WTC11 (cell line): ENCODE results near the gene TTC39A. TPM values are rescaled to one million over a fixed set of nuclear protein-coding genes. Genes with fewer than 3 reads are reported as not detected.

Source experiments
- ATAC-seq: fragments of 200-7000 bp; cut with Tn5 transposase; 2 replicates; pipeline ENCODE4 v1.10.0; 2021; ENCODE audit warnings: mild to moderate bottlenecking, moderate library complexity
- CTCF ChIA-PET: fragments of 300-600 bp; sonication (Branson Sonifier 250); formaldehyde crosslinking; loops from one replicate; lab custom pipeline; 2021; ENCODE audit warnings: antibody characterized with exemption; lab: Charles Lee
- POLR2A ChIA-PET: fragments of 350-600 bp; sonication (Branson Sonifier 250); formaldehyde crosslinking; loops from one replicate; lab custom pipeline; 2021; ENCODE audit warnings: antibody characterized with exemption; lab: Charles Lee
- DNase-seq: peaks from one replicate; pipeline ENCODE4 v3.0.0; 2021; ENCODE audit warnings: low spot score
- H3K27ac Mint-ChIP-seq: 2 replicates; pipeline ENCODE4 v1.8.0; 2021; ENCODE audit warnings: mixed read lengths
- H3K27me3 Mint-ChIP-seq: 2 replicates; pipeline ENCODE4 v1.8.0; 2021; ENCODE audit warnings: low read depth, mild to moderate bottlenecking, moderate library complexity, mixed read lengths
- H3K36me3 Mint-ChIP-seq: 2 replicates; pipeline ENCODE4 v1.8.0; 2021; ENCODE audit warnings: mixed read lengths
- H3K4me1 Mint-ChIP-seq: 2 replicates; pipeline ENCODE4 v1.8.0; 2022; ENCODE audit warnings: mixed read lengths
- H3K4me3 Mint-ChIP-seq: 2 replicates; pipeline ENCODE4 v1.8.0; 2021; ENCODE audit warnings: mild to moderate bottlenecking, moderate library complexity, mixed read lengths
- H3K9me3 Mint-ChIP-seq: 2 replicates; pipeline ENCODE4 v1.8.0; 2021; ENCODE audit warnings: mixed read lengths
- CREB1 ChIP-seq: sonication (generic); formaldehyde crosslinking; IDR thresholded peaks from 2 replicates; pipeline ENCODE4 v1.8.0; 2023; ENCODE audit warnings: mild to moderate bottlenecking, missing genetic modification reagents
- ETV6 ChIP-seq: sonication (generic); formaldehyde crosslinking; IDR thresholded peaks from 2 replicates; pipeline ENCODE4 v1.8.1; 2022; ENCODE audit warnings: mild to moderate bottlenecking, missing genetic modification reagents
- FOXK1 ChIP-seq: sonication (generic); formaldehyde crosslinking; IDR thresholded peaks from 2 replicates; pipeline ENCODE4 v1.8.0; 2022; ENCODE audit warnings: mild to moderate bottlenecking, moderate library complexity, missing genetic modification reagents
- NFE2L1 ChIP-seq: sonication (generic); formaldehyde crosslinking; IDR thresholded peaks from 2 replicates; pipeline ENCODE4 v1.8.1; 2023; ENCODE audit warnings: missing genetic modification reagents
- NR2C2 ChIP-seq: sonication (generic); formaldehyde crosslinking; IDR thresholded peaks from 2 replicates; pipeline ENCODE4 v1.8.0; 2022; ENCODE audit warnings: mild to moderate bottlenecking, missing genetic modification reagents
- RELA ChIP-seq: sonication (generic); formaldehyde crosslinking; IDR thresholded peaks from 2 replicates; pipeline ENCODE4 v1.8.1; 2022; ENCODE audit warnings: missing genetic modification reagents, mild to moderate bottlenecking, borderline replicate concordance
- TEAD4 ChIP-seq: sonication (generic); formaldehyde crosslinking; IDR thresholded peaks from 2 replicates; pipeline ENCODE4 v1.8.0; 2022; ENCODE audit warnings: mild to moderate bottlenecking, missing genetic modification reagents
- ZNF121 ChIP-seq: sonication (generic); formaldehyde crosslinking; IDR thresholded peaks from 2 replicates; pipeline ENCODE4 v1.8.0; 2023; ENCODE audit warnings: missing genetic modification reagents
- total RNA-seq: library from RNA; stranded (reverse); gene quantifications from 3 replicates; pipeline ENCODE4 v1.2.3, GENCODE V29; 2021
- TF ChIP-seq, protein P1 (sequence below): sonication (generic); formaldehyde crosslinking; IDR thresholded peaks from 2 replicates; pipeline ENCODE4 v1.8.0; 2022; ENCODE audit warnings: mild to moderate bottlenecking, missing genetic modification reagents
- TF ChIP-seq, protein P2 (sequence below): fragments of 250-450 bp; sonication (Bioruptor Pico); IDR thresholded peaks from 2 replicates; pipeline ENCODE4 v1.9.0; 2021; ENCODE audit warnings: mild to moderate bottlenecking
- TF ChIP-seq, protein P3 (sequence below): sonication (generic); formaldehyde crosslinking; IDR thresholded peaks from 2 replicates; pipeline ENCODE4 v1.8.1; 2023; ENCODE audit warnings: mild to moderate bottlenecking, moderate library complexity, missing genetic modification reagents
- TF ChIP-seq, protein P4 (sequence below): sonication (generic); formaldehyde crosslinking; IDR thresholded peaks from 2 replicates; pipeline ENCODE4 v1.8.1; 2023; ENCODE audit warnings: mild to moderate bottlenecking, missing genetic modification reagents
- TF ChIP-seq, protein P5 (sequence below): sonication (generic); formaldehyde crosslinking; IDR thresholded peaks from 2 replicates; pipeline ENCODE4 v1.8.1; 2023; ENCODE audit warnings: mild to moderate bottlenecking, missing genetic modification reagents, moderate library complexity
- TF ChIP-seq, protein P6 (sequence below): fragments of 250-450 bp; sonication (Bioruptor Pico); IDR thresholded peaks from 2 replicates; pipeline ENCODE4 v1.9.0; 2021; ENCODE audit warnings: mild to moderate bottlenecking, borderline replicate concordance
- TF ChIP-seq, protein P7 (sequence below): fragments of 200-600 bp; IDR thresholded peaks from 2 replicates; pipeline ENCODE4 v1.8.0; 2022; ENCODE audit warnings: antibody characterized with exemption
- TF ChIP-seq, protein P8 (sequence below): fragments of 250-450 bp; sonication (Bioruptor Pico); IDR thresholded peaks from 2 replicates; pipeline ENCODE4 v1.8.0; 2021; ENCODE audit warnings: mild to moderate bottlenecking

Gene TTC39A
- total RNA-seq, 1 experiment from 2014 or later: 3.4 TPM

DNA sequence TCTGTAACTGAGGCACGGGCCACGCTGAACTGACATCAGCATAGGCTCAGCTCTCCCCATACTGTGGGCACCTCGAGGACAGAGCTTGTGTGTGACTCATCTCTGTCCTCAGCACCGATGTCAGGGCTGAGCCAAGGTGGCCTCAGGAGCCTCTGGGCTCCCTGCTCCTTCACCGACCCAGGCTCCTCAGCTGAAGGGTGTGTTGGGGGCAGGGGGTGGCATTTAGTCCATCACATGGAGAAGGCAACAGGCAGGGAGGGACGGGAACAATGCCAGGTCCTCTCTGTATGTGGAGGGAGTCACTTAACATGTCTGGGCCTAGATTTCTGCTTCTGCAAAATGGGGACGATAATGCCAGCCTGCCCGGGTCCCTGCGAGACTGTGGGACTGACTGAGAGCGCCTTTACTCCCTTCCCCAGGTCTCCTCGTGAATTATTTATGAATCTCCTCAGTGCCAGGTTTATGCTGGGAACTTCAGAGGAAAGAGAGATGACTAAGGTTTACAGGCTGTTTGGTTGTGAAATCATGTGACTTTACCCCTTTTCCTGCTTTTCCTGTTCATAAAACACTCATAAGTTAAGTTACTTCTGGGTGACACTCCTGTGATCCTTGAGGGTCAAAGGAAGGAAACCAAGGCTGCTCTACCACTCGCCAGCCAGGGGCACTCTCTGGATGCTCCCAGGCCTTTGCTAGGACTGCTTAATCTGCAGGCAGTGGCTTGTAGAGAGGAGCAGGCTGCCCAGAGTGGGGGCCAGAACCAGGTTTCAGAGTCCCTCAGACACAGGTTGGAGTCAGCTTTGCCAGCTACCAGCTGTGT, 16.2 kb downstream of the TTC39A start (continued):
- TF ChIP-seq, protein P1, sequence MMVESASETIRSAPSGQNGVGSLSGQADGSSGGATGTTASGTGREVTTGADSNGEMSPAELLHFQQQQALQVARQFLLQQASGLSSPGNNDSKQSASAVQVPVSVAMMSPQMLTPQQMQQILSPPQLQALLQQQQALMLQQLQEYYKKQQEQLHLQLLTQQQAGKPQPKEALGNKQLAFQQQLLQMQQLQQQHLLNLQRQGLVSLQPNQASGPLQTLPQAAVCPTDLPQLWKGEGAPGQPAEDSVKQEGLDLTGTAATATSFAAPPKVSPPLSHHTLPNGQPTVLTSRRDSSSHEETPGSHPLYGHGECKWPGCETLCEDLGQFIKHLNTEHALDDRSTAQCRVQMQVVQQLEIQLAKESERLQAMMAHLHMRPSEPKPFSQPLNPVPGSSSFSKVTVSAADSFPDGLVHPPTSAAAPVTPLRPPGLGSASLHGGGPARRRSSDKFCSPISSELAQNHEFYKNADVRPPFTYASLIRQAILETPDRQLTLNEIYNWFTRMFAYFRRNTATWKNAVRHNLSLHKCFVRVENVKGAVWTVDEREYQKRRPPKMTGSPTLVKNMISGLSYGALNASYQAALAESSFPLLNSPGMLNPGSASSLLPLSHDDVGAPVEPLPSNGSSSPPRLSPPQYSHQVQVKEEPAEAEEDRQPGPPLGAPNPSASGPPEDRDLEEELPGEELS (CRISPR knock-in tag): no peak
- no peak for TF ChIP-seq NR2C2 (CRISPR knock-in tag)
- TF ChIP-seq, protein P2, sequence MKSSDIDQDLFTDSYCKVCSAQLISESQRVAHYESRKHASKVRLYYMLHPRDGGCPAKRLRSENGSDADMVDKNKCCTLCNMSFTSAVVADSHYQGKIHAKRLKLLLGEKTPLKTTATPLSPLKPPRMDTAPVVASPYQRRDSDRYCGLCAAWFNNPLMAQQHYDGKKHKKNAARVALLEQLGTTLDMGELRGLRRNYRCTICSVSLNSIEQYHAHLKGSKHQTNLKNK (CRISPR knock-in tag): no peak
- TF ChIP-seq, protein P3, sequence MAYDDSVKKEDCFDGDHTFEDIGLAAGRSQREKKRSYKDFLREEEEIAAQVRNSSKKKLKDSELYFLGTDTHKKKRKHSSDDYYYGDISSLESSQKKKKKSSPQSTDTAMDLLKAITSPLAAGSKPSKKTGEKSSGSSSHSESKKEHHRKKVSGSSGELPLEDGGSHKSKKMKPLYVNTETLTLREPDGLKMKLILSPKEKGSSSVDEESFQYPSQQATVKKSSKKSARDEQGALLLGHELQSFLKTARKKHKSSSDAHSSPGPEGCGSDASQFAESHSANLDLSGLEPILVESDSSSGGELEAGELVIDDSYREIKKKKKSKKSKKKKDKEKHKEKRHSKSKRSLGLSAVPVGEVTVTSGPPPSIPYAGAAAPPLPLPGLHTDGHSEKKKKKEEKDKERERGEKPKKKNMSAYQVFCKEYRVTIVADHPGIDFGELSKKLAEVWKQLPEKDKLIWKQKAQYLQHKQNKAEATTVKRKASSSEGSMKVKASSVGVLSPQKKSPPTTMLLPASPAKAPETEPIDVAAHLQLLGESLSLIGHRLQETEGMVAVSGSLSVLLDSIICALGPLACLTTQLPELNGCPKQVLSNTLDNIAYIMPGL (CRISPR knock-in tag): no peak
- no peak for TF ChIP-seq NFE2L1 (CRISPR knock-in tag)
- TF ChIP-seq CREB1: no peak
- TF ChIP-seq RELA (CRISPR knock-in tag): no peak
- no peak for TF ChIP-seq ETV6 (CRISPR knock-in tag)
- TF ChIP-seq ZNF121: no peak
- TF ChIP-seq, protein P4, sequence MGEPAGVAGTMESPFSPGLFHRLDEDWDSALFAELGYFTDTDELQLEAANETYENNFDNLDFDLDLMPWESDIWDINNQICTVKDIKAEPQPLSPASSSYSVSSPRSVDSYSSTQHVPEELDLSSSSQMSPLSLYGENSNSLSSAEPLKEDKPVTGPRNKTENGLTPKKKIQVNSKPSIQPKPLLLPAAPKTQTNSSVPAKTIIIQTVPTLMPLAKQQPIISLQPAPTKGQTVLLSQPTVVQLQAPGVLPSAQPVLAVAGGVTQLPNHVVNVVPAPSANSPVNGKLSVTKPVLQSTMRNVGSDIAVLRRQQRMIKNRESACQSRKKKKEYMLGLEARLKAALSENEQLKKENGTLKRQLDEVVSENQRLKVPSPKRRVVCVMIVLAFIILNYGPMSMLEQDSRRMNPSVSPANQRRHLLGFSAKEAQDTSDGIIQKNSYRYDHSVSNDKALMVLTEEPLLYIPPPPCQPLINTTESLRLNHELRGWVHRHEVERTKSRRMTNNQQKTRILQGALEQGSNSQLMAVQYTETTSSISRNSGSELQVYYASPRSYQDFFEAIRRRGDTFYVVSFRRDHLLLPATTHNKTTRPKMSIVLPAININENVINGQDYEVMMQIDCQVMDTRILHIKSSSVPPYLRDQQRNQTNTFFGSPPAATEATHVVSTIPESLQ (CRISPR knock-in tag): no peak
- TF ChIP-seq, protein P5, sequence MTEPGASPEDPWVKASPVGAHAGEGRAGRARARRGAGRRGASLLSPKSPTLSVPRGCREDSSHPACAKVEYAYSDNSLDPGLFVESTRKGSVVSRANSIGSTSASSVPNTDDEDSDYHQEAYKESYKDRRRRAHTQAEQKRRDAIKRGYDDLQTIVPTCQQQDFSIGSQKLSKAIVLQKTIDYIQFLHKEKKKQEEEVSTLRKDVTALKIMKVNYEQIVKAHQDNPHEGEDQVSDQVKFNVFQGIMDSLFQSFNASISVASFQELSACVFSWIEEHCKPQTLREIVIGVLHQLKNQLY (CRISPR knock-in tag): no peak
- TF ChIP-seq TEAD4: no peak

DNA sequence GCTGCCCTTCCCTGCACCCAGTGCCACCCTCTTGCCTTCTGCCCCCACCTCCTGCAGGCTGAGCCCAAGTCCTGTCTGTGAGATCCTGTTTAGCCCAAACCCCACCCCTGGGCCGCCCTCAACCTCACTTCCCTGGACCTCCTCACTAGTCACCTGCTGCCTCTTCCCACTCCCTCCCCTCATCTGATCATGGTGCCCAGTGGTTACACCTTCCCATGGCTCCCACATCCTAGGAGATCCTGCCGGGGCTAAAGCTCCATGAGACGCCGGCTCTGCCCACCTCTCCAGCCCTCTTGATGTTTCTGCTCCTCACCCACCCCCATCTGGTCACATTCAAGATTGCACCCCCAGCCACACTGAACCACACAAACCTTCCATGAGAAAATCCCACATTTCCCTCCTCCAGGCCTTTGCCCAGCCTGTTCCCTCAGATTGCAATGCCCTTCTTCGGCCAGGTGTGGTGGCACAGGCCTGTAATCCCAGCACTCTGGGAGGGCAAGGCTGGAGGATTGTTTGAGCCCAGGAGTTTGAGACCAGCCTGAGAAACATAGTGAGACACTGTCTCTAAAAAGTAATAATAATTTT, 17.0 kb downstream of the TTC39A start:
- H3K27ac Mint-ChIP-seq: no peak overlapping the region
- POLR2A ChIA-PET: no interaction called here
- TF ChIP-seq FOXK1 (CRISPR knock-in tag): no peak
- TF ChIP-seq, protein P6, sequence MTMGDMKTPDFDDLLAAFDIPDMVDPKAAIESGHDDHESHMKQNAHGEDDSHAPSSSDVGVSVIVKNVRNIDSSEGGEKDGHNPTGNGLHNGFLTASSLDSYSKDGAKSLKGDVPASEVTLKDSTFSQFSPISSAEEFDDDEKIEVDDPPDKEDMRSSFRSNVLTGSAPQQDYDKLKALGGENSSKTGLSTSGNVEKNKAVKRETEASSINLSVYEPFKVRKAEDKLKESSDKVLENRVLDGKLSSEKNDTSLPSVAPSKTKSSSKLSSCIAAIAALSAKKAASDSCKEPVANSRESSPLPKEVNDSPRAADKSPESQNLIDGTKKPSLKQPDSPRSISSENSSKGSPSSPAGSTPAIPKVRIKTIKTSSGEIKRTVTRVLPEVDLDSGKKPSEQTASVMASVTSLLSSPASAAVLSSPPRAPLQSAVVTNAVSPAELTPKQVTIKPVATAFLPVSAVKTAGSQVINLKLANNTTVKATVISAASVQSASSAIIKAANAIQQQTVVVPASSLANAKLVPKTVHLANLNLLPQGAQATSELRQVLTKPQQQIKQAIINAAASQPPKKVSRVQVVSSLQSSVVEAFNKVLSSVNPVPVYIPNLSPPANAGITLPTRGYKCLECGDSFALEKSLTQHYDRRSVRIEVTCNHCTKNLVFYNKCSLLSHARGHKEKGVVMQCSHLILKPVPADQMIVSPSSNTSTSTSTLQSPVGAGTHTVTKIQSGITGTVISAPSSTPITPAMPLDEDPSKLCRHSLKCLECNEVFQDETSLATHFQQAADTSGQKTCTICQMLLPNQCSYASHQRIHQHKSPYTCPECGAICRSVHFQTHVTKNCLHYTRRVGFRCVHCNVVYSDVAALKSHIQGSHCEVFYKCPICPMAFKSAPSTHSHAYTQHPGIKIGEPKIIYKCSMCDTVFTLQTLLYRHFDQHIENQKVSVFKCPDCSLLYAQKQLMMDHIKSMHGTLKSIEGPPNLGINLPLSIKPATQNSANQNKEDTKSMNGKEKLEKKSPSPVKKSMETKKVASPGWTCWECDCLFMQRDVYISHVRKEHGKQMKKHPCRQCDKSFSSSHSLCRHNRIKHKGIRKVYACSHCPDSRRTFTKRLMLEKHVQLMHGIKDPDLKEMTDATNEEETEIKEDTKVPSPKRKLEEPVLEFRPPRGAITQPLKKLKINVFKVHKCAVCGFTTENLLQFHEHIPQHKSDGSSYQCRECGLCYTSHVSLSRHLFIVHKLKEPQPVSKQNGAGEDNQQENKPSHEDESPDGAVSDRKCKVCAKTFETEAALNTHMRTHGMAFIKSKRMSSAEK (CRISPR knock-in tag): no peak
- TF ChIP-seq, protein P7, sequence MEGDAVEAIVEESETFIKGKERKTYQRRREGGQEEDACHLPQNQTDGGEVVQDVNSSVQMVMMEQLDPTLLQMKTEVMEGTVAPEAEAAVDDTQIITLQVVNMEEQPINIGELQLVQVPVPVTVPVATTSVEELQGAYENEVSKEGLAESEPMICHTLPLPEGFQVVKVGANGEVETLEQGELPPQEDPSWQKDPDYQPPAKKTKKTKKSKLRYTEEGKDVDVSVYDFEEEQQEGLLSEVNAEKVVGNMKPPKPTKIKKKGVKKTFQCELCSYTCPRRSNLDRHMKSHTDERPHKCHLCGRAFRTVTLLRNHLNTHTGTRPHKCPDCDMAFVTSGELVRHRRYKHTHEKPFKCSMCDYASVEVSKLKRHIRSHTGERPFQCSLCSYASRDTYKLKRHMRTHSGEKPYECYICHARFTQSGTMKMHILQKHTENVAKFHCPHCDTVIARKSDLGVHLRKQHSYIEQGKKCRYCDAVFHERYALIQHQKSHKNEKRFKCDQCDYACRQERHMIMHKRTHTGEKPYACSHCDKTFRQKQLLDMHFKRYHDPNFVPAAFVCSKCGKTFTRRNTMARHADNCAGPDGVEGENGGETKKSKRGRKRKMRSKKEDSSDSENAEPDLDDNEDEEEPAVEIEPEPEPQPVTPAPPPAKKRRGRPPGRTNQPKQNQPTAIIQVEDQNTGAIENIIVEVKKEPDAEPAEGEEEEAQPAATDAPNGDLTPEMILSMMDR: 0 out of 2 replicates have a peak, but pooled peaks have one; percentile 19
- TF ChIP-seq, protein P8, sequence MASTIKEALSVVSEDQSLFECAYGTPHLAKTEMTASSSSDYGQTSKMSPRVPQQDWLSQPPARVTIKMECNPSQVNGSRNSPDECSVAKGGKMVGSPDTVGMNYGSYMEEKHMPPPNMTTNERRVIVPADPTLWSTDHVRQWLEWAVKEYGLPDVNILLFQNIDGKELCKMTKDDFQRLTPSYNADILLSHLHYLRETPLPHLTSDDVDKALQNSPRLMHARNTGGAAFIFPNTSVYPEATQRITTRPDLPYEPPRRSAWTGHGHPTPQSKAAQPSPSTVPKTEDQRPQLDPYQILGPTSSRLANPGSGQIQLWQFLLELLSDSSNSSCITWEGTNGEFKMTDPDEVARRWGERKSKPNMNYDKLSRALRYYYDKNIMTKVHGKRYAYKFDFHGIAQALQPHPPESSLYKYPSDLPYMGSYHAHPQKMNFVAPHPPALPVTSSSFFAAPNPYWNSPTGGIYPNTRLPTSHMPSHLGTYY (CRISPR knock-in tag): no peak

More for the DNA sequence above, 17.0 kb downstream of the TTC39A start:
- H3K4me3 Mint-ChIP-seq: no peak overlapping the region
- DNase-seq (peak; percentile 54), ATAC-seq (peak; percentile 88)
- H3K9me3 Mint-ChIP-seq: no peaks in the 10 kb centered on the region
- peaks cover 10% of the 10 kb centered on the region for H3K4me1 Mint-ChIP-seq
- CTCF ChIA-PET: interaction anchor here (0.6 to 2.9 kb wide), 9 partner anchors 8 to 235 kb away, joined by 3 to 10 read pairs (median 4); partner anchors contain the start of gene TTC39A
- H3K36me3 Mint-ChIP-seq: no peaks in the 10 kb centered on the region
- H3K27me3 Mint-ChIP-seq: no peaks in the 10 kb centered on the region; the same call in 1 of the 2 replicates
